ENCODE data around the gene ACSS3. TPM values are rescaled to one million over a fixed set of nuclear protein-coding genes. Genes with fewer than 3 reads are reported as not detected.

Gene ACSS3
- total RNA-seq, 1 donor from 2014 or later: 18.7 TPM

DNA sequence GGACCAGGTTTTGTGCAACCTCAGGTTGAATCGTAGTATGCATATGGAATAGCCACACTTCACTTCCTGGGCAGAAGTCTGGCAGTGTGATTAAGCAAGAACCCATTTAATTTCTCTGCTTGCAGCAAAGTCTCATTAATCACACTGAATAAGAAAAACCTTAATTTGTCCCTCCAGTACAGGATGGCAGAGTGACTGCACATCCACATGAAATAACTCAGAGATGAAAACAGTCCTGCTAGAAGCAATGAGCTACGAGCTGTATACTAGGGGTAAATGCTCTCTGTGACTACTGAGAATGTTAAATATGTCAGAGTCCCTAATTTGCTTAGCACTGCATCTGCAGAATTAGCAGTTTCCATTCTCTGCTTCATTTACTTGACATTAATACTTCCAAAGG lies 88.9 kb downstream of the ACSS3 start:
- H3K27me3 Mint-ChIP-seq (ENCODE audit: unreplicated experiment): peaks cover 2% of the 10 kb centered on the region
- TF ChIP-seq, protein P1, sequence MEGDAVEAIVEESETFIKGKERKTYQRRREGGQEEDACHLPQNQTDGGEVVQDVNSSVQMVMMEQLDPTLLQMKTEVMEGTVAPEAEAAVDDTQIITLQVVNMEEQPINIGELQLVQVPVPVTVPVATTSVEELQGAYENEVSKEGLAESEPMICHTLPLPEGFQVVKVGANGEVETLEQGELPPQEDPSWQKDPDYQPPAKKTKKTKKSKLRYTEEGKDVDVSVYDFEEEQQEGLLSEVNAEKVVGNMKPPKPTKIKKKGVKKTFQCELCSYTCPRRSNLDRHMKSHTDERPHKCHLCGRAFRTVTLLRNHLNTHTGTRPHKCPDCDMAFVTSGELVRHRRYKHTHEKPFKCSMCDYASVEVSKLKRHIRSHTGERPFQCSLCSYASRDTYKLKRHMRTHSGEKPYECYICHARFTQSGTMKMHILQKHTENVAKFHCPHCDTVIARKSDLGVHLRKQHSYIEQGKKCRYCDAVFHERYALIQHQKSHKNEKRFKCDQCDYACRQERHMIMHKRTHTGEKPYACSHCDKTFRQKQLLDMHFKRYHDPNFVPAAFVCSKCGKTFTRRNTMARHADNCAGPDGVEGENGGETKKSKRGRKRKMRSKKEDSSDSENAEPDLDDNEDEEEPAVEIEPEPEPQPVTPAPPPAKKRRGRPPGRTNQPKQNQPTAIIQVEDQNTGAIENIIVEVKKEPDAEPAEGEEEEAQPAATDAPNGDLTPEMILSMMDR (IDR thresholded peaks at IDR 0.05; ENCODE audit: unreplicated experiment): no peak
- no peak overlapping the region for H3K4me3 Mint-ChIP-seq (ENCODE audit: unreplicated experiment)
- H3K36me3 Mint-ChIP-seq (ENCODE audit: low read depth, unreplicated experiment): no peaks in the 10 kb centered on the region
- H3K4me1 Mint-ChIP-seq (ENCODE audit: unreplicated experiment): no peaks in the 10 kb centered on the region
- DNase-seq (ENCODE audit: low spot score): no peak
- H3K27ac Mint-ChIP-seq (ENCODE audit: unreplicated experiment): no peak overlapping the region
- H3K9me3 Mint-ChIP-seq (ENCODE audit: unreplicated experiment): no peaks in the 10 kb centered on the region

GRCh38 chr12:81167694-81168093 lies 89.8 kb downstream of the ACSS3 start:
- no peak for DNase-seq (ENCODE audit: low spot score)
- Mint-ChIP-seq H3K27ac (ENCODE audit: unreplicated experiment) (no peak overlapping the region), H3K4me3 (ENCODE audit: unreplicated experiment) (no peak overlapping the region), H3K27me3 (ENCODE audit: unreplicated experiment) (peaks cover 2% of the 10 kb centered on the region), H3K36me3 (ENCODE audit: low read depth, unreplicated experiment) (no peaks in the 10 kb centered on the region), H3K9me3 (ENCODE audit: unreplicated experiment) (no peaks in the 10 kb centered on the region), H3K4me1 (ENCODE audit: unreplicated experiment) (no peaks in the 10 kb centered on the region)
- TF ChIP-seq, protein P1 (IDR thresholded peaks at IDR 0.05; ENCODE audit: unreplicated experiment): no peak

DNA sequence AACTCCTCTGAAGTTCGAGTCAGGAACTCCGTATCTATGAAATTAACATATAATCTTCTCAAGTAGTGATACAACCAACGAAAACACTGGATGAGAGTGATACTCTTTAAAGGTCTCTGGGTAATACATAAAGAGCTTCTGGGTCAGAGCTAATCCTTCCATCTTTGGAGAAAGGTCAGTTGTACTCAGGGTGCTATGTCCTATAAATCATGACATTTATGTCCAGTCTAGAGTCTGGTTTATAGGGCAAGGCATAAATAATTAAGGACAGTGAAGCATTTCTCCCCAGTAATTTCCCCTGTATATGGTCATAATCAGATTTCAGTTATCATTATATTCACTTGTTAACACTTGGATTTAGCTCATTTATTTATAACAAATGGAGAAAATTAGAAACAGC lies 90.6 kb downstream of the ACSS3 start:
- H3K4me1 Mint-ChIP-seq (ENCODE audit: unreplicated experiment): no peaks in the 10 kb centered on the region
- TF ChIP-seq, protein P1 (IDR thresholded peaks at IDR 0.05; ENCODE audit: unreplicated experiment): no peak
- no peak overlapping the region for H3K4me3 Mint-ChIP-seq (ENCODE audit: unreplicated experiment)
- no peak overlapping the region for H3K27ac Mint-ChIP-seq (ENCODE audit: unreplicated experiment)
- peaks cover 2% of the 10 kb centered on the region for H3K27me3 Mint-ChIP-seq (ENCODE audit: unreplicated experiment)
- H3K9me3 Mint-ChIP-seq (ENCODE audit: unreplicated experiment): no peaks in the 10 kb centered on the region
- no peaks in the 10 kb centered on the region for H3K36me3 Mint-ChIP-seq (ENCODE audit: low read depth, unreplicated experiment)
- DNase-seq (ENCODE audit: low spot score): no peak

DNA sequence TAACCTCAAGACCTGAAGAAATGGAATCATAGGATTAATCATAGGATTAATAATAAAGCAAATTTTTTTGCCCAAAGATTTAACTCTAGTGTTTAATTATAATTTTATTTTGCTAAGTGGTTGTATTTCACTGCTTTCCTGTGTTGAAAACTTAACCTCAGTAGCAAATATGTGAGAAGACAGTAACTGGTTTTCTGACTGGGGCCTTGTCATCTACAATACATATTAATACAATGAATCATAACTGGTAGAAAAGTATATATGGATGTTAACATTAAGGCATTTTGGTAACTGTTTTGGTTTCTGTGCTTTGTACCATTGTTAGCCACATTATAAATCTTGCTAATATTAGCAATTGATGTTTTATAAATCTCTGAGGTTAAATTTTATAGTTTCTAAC lies 92.2 kb downstream of the ACSS3 start:
- Mint-ChIP-seq H3K27ac (ENCODE audit: unreplicated experiment) (no peak overlapping the region), H3K9me3 (ENCODE audit: unreplicated experiment) (no peaks in the 10 kb centered on the region), H3K36me3 (ENCODE audit: low read depth, unreplicated experiment) (no peaks in the 10 kb centered on the region), H3K4me1 (ENCODE audit: unreplicated experiment) (no peaks in the 10 kb centered on the region), H3K4me3 (ENCODE audit: unreplicated experiment) (no peak overlapping the region), H3K27me3 (ENCODE audit: unreplicated experiment) (peaks cover 2% of the 10 kb centered on the region)
- DNase-seq (ENCODE audit: low spot score): no peak
- TF ChIP-seq, protein P1 (IDR thresholded peaks at IDR 0.05; ENCODE audit: unreplicated experiment): no peak

DNA sequence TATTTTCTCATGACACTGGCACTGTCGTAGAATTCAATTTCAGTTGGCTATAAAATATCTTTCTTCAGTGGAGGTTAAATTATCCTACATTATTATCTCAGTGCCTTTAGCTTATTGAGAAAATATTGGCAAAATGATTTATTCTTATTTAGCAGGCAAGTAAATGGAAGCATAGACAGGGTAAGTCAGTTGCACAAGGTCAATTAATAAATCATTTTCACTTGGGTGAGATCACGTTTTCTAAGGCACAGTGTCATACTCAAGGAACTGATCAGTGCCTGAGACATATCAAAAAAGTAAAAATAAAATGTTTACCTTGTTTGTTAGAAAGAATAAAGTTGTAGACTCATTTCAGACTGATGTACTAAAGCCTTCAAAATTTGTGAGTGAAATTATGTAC lies 95.0 kb downstream of the ACSS3 start:
- no peak for DNase-seq (ENCODE audit: low spot score)
- Mint-ChIP-seq H3K4me3 (ENCODE audit: unreplicated experiment) (no peak overlapping the region), H3K27ac (ENCODE audit: unreplicated experiment) (no peak overlapping the region), H3K9me3 (ENCODE audit: unreplicated experiment) (no peaks in the 10 kb centered on the region), H3K4me1 (ENCODE audit: unreplicated experiment) (no peaks in the 10 kb centered on the region), H3K36me3 (ENCODE audit: low read depth, unreplicated experiment) (peaks cover 17% of the 10 kb centered on the region), H3K27me3 (ENCODE audit: unreplicated experiment) (no peaks in the 10 kb centered on the region)
- TF ChIP-seq, protein P1 (IDR thresholded peaks at IDR 0.05; ENCODE audit: unreplicated experiment): no peak
